ENCODE data around the gene MAPKAP1.

MAPKAP1 gene

DNA sequence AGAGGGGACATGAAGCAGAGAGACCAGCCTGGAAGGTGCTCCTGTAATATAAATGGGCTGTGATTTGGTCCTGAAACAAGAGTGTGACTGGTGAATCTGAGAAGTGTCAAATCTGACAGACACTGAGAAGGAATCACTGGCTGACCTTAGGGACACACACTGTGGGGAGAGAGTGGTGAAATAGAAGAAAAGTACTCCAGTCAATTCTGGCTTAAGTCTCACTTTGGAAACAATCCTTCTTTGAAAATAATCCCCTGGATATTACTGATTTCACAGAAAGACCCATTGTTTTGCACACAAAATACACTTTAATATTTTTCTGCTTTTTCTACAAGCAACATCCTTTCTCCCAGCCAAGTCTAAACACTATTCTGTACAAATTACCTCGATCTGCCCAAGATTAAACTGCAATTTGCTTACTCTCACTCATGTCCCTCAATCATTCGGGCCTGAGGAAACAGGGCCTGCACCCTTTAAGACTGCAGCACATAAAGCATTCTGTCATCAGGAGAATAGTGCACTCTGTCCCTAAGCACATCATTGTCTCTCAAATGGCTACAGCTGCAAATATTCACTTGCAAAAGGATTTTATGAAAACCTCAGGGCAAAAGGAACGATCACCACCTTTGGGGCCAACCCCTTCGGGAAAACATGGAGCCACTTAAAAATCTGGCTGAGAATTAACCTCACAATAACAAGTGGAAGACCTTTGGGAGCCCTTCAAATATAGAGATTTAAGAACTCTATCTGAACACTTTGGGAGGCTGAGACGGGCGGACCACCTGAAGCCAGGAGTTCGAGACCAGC is 68.6 kb downstream of the MAPKAP1 start:
- no peak for DNase-seq

DNA sequence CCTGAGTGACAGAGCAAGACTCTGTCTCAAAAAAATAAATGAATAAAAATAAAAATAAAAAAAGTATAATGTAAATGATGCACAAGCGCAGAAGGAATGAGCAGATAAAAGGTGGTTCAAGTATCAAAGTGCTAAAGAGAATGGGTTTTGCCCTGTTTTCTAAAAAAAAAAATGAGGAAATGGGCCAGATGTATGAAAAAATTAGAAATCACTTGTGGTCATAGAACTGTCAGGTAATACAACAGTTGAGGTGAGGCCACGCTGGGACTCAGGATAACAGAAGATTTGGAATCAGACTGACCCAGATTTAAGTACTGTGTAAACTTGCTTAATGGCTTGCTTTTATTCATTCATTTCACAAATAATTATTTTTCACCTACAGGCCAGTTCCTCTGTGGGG is 69.8 kb downstream of the MAPKAP1 start:
- no peak for DNase-seq

DNA sequence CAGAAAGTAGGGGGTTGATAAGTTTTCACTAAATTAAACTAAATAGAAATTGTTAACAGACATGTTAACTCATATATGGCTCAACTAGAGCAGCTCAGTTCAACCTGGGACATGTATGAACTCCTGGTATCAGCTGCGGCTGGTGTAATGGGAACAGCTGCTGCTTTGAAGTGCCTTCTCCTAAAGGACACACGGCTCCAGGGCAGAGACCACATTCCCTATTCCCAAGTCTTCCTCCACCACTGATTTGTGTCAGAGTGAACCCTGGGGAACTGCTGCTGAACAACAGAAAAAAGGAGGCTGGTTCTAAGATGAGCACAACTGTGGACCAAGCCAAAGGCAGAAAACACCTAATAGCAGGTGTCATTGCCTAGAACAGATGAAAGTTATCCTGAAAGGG is 71.1 kb downstream of the MAPKAP1 start:
- no peak for DNase-seq

DNA sequence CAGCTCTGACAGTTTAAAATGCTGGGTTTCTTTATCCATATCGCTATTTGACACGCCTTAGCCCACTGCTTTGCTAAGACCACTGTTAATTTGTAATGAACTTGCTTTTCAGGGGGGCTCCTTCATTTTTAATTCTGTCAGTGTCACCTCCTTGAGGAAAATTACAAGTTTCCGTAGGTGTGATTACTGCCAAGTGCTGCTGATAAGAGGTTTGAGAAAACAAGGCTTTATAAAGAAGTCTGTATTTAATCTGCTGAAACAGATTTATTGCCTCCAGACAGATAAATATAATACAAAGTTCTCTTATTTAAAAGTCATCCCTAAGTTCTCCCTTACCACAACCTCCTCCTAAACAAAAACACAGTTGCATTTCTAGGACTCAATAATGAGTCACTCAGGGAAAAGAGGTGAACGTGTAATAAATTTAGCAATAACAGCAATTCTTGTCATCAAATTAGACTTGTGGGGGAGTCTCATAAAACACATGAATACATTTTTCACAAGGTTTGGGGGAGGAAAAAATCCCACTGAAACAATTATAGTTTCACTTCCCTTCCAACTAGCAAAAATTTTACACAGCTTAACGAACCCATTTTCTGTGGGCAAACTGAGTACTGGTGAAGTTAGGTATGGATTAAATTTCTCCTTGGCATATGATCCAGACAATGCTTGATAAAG is 72.8 kb downstream of the MAPKAP1 start:
- no peak for DNase-seq

DNA sequence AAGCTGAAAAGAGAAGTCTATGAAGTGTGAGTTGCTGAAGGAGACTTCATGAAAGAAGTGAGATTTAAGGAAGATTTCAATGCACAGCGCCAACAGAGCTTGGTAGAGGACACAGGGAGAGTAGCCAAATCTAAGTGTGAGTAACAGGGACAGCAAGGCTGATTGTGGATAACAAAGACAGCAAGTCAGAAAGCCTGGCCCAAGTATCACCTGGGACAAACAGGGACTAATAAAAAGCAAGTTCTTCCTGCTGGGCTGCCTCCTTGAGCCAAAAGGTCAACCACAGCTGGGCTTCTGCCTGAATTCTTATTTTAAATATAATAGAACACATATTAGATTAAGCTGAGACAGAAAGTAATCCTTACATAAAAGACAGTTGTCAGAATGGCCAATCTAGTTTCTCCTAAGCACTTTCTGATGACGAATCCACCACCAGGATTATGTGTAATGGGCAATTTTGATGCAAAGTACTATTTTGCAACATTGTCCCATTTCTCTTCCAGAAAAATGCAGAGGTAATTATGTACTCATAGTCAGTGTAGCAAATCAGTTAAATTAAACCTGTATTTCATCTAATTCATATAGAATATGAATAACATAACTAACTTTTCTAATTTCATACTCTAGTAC is 73.8 kb downstream of the MAPKAP1 start:
- no peak for DNase-seq

DNA sequence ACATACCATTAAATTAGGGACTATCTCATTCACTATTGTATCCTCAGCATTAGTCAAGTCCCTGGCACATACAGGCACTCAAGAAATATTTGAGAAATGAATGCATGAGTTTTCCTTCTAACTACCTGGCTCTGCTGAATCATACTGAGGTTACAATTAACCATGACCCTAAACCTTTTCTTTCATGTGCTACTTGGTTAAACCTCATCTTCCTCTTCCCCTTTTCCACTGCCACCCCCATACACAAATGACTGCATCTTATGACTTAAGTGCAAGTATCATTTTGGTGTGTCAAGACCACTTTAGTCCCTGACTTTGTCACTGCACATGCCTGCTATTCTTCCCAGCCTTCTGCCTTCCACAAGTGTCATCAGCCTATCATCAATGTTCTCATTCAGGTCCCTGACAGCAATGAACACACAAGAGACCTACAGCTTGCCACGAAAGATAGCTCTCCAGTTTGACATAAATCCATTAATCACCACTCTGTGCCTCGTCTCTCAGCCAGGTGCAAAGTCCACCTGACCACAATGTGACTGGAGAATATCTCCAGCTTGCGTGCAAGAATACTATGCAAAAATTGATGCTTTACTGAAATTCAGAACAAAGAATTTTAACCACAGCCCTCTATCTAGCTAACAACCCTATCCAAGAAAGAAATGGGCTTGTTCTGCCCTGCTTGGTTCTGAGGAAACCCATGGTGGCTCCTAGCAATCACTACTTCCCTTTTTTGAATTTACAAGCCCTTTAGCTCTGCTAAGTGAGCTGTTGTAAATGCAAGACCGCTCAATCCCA is 74.5 kb downstream of the MAPKAP1 start:
- DNase-seq: peak; percentile 57

DNA sequence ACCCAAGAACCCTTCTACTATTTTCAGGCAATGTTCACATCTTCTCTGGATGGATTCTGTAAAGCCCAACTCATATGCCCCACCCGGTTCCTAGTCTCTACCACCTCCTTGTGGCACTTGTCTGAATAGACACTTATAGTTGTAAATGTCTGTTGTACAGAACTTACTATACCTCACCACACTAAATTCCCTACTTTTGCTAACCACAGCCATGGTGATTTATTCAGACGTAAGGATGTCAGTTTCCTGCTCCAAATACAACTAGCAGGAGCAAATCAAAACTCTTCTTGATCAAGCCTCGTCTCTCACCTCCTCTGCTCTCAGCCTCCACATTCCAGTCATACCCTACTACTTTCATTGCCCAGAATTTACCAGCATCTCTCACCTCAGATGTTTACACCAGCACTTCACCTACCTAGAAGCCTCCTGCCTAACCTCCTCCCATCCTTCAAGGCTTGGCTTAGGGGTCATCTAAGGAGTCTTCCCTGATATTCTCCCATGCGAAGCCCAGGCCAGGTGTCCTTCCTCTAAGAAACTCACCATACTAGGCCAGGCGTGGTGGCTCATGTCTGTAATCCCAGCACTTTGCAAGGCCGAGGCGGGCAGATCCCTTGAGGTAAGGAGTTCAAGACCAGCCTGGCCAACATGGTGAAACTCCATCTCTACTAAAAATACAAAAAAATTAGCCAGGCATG is 75.5 kb downstream of the MAPKAP1 start:
- peak; percentile 50 for DNase-seq

DNA sequence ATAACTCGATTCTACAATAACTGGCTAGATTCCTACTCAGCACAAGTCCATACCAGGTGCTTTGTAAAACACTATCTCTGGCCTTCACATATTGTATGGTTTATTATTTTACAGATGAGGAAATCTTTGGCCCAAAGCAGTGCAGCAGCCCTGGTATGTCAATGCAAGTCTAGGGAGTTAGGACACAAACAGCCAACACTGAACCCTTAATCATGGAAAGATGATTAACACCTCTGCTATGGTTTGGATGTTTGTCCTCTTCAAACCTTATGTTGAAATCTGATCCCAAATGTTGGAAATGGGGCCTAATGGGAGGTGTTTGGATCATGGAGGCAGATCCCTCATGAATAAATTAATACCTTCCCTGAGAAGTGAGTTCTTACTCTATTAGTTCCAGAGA is 76.6 kb downstream of the MAPKAP1 start:
- no peak for DNase-seq

DNA sequence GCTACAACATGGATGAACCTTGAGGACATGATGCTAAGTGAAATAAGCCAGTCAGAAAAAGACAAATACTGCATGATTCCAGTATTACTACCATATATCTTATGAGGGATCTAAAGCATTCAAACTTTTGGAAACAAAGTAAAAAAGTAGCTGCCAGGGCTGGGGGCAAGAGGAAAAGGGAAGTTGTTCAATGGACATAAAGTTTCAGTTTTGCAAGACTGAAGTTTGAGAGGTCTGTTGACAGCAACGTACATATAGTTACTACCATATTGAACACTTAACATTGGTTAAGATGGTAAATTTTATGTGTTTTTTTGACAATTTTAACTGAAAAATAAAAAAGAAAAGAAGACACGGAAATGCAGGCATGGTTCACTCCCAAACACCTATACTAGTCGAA is 77.6 kb downstream of the MAPKAP1 start:
- DNase-seq: no peak

DNA sequence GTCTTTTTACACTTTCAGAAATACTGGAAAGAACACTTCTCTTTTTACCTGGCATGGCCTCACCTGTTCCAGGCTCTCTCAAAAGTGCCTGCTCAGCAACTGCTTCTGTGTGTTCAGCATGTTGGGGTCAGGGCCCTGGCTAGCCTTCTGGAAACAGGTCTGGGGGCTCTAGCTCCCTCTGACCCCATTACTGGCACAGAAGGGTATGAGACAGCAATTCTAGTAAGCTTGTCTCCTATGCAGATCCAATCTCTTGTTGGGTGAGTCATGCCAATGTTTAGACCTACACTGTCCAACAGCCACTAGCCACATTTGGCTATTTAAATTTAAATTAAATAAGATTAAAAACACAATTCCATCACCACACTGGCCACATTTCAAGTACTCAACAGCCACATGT is 80.8 kb downstream of the MAPKAP1 start:
- no peak for DNase-seq

DNA sequence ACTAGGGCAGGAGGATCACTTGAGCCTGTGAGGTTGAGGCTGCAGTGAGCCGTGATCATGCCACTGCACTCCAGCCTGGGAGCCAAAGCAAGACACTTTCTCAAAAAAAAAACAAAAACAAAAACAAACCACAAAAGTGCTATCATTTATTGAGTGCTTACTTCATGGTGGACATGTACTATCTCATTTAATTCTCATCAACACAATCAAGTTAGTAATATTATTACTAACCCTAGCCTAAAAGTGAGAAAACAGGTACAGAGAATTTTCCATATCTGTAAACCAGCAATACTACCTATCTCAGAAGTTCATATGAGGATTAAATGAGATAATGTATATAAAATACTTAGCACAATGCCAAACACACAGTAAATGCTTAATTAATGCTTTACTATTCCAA is 85.8 kb downstream of the MAPKAP1 start:
- no peak for DNase-seq

DNA sequence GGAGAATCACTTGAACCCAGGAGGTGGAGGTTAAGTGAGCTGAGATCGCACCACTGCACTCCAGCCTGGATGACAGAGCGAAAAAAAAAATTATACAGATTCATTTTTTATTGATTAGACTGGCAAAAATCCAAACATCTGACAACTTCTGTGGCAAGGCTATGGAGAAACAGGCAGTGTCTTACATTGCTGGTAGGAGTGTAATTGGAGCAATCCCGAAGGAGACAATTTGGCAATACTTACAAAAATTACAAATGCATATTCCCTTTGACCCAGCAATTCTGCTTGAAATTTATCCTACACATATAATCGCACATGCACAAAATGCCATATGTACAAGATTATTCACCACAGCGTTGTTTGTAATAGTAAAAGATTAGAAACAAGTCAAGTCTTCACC is 86.8 kb downstream of the MAPKAP1 start:
- DNase-seq: no peak

DNA sequence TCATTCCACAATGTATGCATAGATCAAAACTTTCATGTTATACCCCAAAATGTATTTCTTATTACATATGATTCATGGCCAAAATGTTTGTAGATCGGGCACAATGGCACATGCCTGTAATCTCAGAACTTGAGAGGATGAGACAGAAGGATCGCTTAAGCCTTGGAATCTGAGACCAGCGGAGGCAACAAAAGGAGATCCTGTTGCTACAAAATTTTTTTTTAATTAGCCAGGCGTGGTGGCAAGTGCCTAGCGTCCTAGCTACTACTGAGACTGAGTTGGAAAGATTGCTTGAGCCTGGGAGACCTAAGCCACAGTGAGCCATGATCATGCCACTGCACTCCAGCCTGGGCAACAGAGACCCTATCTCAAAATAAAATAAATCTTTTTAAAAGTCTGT is 89.9 kb downstream of the MAPKAP1 start:
- DNase-seq: no peak

DNA sequence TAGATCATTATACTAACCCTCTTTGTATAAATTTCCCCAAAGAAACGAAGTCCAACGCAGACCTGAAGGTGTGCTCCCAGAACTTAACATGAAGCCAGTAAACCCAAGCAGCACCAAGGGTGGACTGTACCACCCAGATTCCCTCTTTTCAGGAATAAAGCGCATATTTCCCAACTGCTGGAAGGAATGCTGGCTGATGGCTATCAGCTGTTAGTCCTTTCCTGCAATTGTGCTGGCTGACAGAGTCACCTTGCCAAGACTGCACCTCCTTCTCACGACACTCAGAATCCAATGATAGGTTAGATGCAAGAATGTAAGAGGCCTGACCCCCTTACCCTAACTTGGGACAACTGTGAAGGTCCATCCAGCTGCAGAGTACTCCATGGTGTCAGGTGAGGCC is 93.9 kb downstream of the MAPKAP1 start:
- DNase-seq: no peak

DNA sequence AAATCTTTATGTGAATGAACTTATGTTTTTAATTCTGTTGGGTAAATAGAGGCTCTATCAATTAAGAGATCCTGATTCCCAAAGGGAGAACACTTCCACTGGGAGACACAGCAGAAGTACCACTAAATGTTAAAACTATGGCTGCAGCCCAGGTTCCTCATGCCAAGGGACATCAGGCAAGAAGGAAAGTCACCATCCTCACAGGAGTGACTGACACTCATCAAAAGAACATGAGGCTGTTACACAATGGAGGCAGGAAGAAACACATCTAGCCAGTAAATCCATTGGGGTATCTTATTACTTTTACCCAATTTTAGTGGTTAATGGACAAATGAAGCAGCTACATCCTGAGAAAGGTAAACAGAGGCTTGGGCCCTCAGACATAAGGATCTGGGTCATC is 94.4 kb downstream of the MAPKAP1 start:
- no peak for DNase-seq

DNA sequence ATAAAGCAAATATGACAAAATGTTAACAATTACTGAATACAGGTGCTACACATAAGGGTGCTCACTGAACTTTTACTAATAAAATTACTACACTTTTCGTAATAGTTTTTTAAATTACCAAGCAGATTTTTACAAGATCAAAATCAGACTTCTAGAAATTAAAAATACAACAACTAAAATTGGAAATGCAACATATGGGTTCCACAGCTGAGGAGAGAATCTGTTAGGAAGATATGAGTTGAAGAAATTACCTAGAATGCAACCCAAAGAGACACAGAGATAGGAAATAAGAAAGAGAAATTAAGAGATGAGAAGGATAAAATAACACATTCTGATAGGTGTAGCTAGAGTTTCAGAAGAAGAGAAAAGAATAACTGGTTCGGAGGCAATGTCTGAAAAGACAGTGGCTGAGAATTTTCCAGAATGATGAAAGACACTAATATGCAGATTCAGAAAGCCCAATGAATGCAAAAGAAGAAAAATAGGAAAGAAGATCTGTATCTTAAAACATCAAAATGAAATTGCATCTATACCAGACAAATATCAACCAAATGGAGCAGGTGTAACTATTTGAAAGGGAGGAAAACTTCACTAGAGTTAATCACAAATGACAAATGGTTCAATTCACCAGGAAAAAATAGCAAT is 95.8 kb downstream of the MAPKAP1 start:
- no peak for DNase-seq

DNA sequence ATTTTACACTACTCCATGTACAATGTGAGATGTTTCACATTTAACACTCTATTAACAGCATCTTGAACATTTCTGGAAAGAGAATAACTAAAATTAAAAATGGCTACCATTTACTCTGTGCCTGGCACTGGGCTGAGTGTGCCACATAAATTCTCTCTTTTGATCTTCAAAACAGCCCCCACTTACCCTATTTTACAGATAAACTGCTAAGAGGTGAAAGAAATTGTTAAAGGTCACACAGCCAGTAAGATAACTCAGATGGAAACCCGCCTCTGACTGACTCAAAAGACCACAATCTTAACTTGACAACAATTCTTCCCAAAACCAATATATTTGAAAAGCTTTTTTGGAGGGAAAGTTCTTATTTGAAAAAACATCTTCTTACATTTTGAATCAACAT is 97.3 kb downstream of the MAPKAP1 start:
- peak; percentile 8 for DNase-seq

DNA sequence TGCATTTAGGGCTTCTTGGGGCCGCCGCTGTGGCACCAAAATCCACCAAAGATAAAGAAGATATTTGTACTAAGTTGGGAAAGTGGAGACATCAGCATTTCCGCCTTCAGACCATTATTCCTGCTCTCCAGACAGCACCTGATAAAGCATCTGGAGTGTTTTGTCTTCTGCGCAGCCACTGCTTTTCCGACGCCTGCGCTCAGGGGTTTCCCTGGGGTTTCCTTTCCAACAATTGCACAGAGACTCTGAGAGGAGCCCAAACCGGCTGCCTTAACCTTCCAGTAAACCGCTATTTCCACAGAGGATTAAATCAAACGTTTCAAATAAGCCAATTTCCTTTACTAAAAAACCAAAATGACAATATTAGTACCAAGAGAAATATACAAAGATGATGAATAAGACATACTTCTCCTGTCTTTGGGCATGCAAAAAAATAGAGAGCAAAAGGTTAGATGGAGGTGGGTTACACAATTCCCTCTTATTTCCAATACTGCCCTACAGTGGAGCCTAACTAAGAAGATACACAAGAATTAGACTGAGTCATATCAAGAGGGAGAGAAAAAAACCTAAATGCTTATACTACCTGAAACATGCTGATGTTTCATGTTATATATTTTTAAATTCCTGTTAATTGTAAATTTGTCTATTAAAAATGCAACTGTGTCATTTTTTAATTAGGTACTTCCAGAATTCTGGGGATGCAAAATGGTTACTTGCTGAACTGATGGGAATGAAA is 98.4 kb downstream of the MAPKAP1 start:
- no peak for DNase-seq

DNA sequence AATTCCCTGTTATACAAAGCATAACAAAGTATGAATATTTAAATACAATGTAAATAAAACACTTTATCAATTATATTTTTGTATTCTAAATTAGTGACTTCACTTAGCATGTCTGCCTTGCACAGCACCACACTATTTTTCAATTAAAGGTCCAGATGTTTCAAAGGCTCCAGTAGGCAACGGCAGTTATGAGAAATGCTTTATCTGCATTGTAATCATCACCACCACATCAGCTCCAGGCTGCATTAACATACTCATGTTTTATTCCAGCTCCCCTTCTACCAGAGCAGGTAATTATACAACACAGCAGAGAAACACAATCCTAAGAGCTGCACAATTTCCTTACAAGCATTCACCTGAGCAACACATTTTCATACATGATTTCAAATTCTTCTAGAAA is 102.8 kb downstream of the MAPKAP1 start:
- DNase-seq: no peak

DNA sequence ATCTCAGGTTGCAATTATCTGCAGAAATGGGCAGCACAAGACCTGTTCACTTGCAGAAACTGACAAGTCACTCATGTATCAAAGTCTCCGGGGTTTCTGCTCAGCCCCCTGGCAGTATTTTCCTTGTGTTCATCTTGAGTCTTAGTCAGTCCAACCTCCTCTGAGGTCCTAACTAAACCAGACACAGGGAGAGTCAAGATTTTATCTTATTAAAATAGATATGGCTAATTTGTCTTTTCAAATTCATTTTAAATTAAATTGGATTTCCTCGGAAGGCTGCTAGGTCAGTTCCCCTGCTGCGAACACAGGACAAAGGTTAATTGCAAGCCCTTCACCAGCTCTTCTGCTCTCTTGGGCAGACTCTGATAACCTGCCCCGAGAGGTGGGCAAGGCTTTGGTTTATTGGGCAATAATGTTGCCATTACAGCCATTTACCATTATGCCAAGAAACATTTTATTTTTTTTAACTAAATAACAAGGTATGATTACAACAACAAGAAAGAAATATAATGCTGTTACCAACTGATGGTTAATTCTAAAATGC is 103.5 kb downstream of the MAPKAP1 start:
- DNase-seq: no peak

DNA sequence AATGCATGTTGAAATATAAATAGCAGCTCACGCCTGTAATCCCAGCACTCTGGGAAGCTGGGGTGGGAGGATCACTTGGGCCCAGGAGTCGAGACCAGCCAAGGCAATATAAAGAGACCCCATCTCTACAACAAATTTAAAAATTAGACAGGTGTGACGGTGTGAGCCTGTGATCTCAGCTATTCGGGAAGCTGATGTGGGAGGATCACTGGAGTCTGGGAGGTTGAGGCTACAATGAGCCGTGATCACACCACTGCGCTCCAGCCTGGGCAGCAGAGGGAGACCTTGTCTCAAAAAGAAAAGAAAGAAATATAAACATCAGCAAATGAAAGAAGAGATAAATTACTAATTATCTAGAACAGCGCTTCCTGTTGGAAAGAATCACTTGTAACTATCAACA is 105.0 kb downstream of the MAPKAP1 start:
- no peak for DNase-seq

Measured in activated CD4-positive, alpha-beta T cell treated with anti-CD3 and anti-CD28 coated beads for 48 hours (primary cell).